Fibroblast of skin of back (primary cell): Measurements from ENCODE around the gene ARHGEF33. TPM values are rescaled to one million over a fixed set of nuclear protein-coding genes. Genes with fewer than 3 reads are reported as not detected.

ENCODE experiments used
- DNase-seq: peaks from one replicate; pipeline ENCODE4 v3.0.0-alpha.2; 2013
- polyA plus RNA-seq, 2 experiments: library from polyadenylated mRNA; unstranded; fragments of 120-200 nt; gene quantifications; one replicate each; pipeline ENCODE4 v1.2.1, GENCODE V29; 2013; ENCODE audit not compliant: insufficient read length in 2 of 2

ARHGEF33 gene
- 0.53 TPM for polyA plus RNA-seq (2013, experiment 1 of 2; ENCODE audit: insufficient read length)
- 0.24 TPM for polyA plus RNA-seq (2013, experiment 2 of 2; ENCODE audit: insufficient read length)

- no peak for DNase-seq
These were observed at the start of gene ARHGEF33 for GRCh38 chr2:38889575-38889974. ARHGEF33 (plus strand) TSS chr2:38889875; CDS start chr2:38919448, 29,573 bp downstream.

- DNase-seq: no peak
These were observed 39.6 kb upstream of the ARHGEF33 start for GRCh38 chr2:38850045-38850444.

- DNase-seq: no peak
These were observed 33.5 kb upstream of the ARHGEF33 start for GRCh38 chr2:38856165-38856564.

- no peak for DNase-seq
These were observed 27.2 kb upstream of the ARHGEF33 start for GRCh38 chr2:38862476-38862875.

- no peak for DNase-seq
These were observed 26.5 kb upstream of the ARHGEF33 start for GRCh38 chr2:38863061-38863695.

- DNase-seq: no peak
These were observed 22.8 kb upstream of the ARHGEF33 start for GRCh38 chr2:38866773-38867443.

- no peak for DNase-seq
These were observed 18.2 kb upstream of the ARHGEF33 start for GRCh38 chr2:38871432-38871831.

- DNase-seq: no peak
These were observed 15.9 kb upstream of the ARHGEF33 start for GRCh38 chr2:38873763-38874162.

- DNase-seq: peak; percentile 1
These were observed 14.5 kb upstream of the ARHGEF33 start for GRCh38 chr2:38875227-38875575.

GRCh38 chr2:38875576-38876367, 13.9 kb upstream of the ARHGEF33 start, which contains the start of the genes DHX57 and MORN2:
DHX57 (minus strand) TSS chr2:38875934; CDS start chr2:38868405, 7,529 bp downstream.
MORN2 (plus strand) TSS chr2:38875976.
- peak; percentile 81 for DNase-seq

- no peak for DNase-seq
These were observed 13.3 kb upstream of the ARHGEF33 start for GRCh38 chr2:38876407-38876806.

GRCh38 chr2:38886063-38886462, 3.6 kb upstream of the ARHGEF33 start:
- no peak for DNase-seq

- DNase-seq: no peak
These were observed 2.3 kb upstream of the ARHGEF33 start for GRCh38 chr2:38887347-38887746.

- DNase-seq: no peak
These were observed 1.6 kb upstream of the ARHGEF33 start for GRCh38 chr2:38887902-38888554.

- no peak for DNase-seq
These were observed 630 bp upstream of the ARHGEF33 start for GRCh38 chr2:38889045-38889444.

GRCh38 chr2:38892819-38893218, 3.1 kb downstream of the ARHGEF33 start:
- DNase-seq: no peak

GRCh38 chr2:38898256-38898655, 8.6 kb downstream of the ARHGEF33 start:
- no peak for DNase-seq

- no peak for DNase-seq
These were observed 11.1 kb downstream of the ARHGEF33 start for GRCh38 chr2:38900726-38901125.

GRCh38 chr2:38905251-38905650, 15.6 kb downstream of the ARHGEF33 start:
- DNase-seq: no peak

- DNase-seq: no peak
These were observed 17.6 kb downstream of the ARHGEF33 start for GRCh38 chr2:38907242-38907641.

- no peak for DNase-seq
These were observed 18.3 kb downstream of the ARHGEF33 start for GRCh38 chr2:38907743-38908562.

GRCh38 chr2:38909872-38910271, 20.2 kb downstream of the ARHGEF33 start:
- no peak for DNase-seq
